GM12878 (cell line): Measurements from ENCODE around the gene IL1RAP. TPM values are rescaled to one million over a fixed set of nuclear protein-coding genes. Genes with fewer than 3 reads are reported as not detected.
A peak's percentile ranks its signal among the peaks of the same experiment; 100 is the strongest.

Experiments used
- ATAC-seq: fragments of 200-7000 bp; cut with Tn5 transposase; 3 replicates; pipeline ENCODE4 v1.9.1; 2020; ENCODE audit warnings: mild to moderate bottlenecking, moderate library complexity
- BruUV-seq: library from RNA; stranded (reverse); fragments of 400-500 nt; replicated peaks from 2 replicates; lab custom pipeline; 2021; lab: Mats Ljungman, UMichigan
- CTCF ChIA-PET: fragments of 300-600 bp; sonication (Branson Sonifier 250); formaldehyde crosslinking; extraction: SDS; loops from one replicate; lab custom pipeline; 2021; ENCODE audit warnings: inconsistent platforms; lab: Yijun Ruan, JAX
- POLR2A ChIA-PET: fragments of 350-600 bp; formaldehyde crosslinking; extraction: SDS; loops from one replicate; lab custom pipeline; 2021; ENCODE audit warnings: inconsistent platforms; lab: Charles Lee
- RAD21 ChIA-PET: fragments of 300-600 bp; sonication (Branson Sonifier 250); formaldehyde crosslinking; loops from one replicate; lab custom pipeline; 2023; ENCODE audit warnings: antibody characterized with exemption; ENCODE audit not compliant: unreplicated experiment; lab: Charles Lee
- SMC1A ChIA-PET: fragments of 300-600 bp; sonication (Branson Sonifier 250); formaldehyde crosslinking; loops from one replicate; lab custom pipeline; 2023; ENCODE audit not compliant: unreplicated experiment, uncharacterized antibody; lab: Charles Lee
- DNase-seq: peaks from one replicate; pipeline ENCODE4 v3.0.0-alpha.2; 2011; ENCODE audit warnings: low read depth, low spot score
- FAIRE-seq: peaks from 3 replicates; lab custom pipeline; 2011; peaks lifted over from hg19 to GRCh38; lab: Jason Lieb, UNC
- H2AFZ ChIP-seq: 2 replicates; pipeline ENCODE4 v1.6.0; 2011; ENCODE audit warnings: low read depth, low read length, control low read depth; ENCODE audit not compliant: control insufficient read depth
- H3K27ac ChIP-seq: 2 replicates; pipeline ENCODE4 v1.5.1; 2011; ENCODE audit warnings: control low read depth; ENCODE audit not compliant: control insufficient read depth, insufficient read depth
- H3K27me3 ChIP-seq, 2 experiments: replicated peaks in 1 of 2; 2 replicates each; pipeline versions ENCODE4 v1.6.0 to v1.6.1; 2011; ENCODE audit warnings: low read length in 1 of 2; ENCODE audit not compliant: control insufficient read depth in 2 of 2, insufficient read depth in 2 of 2
- H3K36me3 ChIP-seq, 2 experiments: 2 replicates each; pipeline ENCODE4 v1.5.1; 2011; ENCODE audit warnings: low read length in 1 of 2; ENCODE audit not compliant: control insufficient read depth in 2 of 2, insufficient read depth in 2 of 2
- H3K4me1 ChIP-seq: 2 replicates; pipeline ENCODE4 v1.6.1; 2011; ENCODE audit warnings: mild to moderate bottlenecking, low read length, moderate library complexity, mixed read lengths; ENCODE audit not compliant: control insufficient read depth, insufficient read depth
- H3K4me2 ChIP-seq: 2 replicates; pipeline ENCODE4 v1.6.0; 2011; ENCODE audit warnings: control low read depth; ENCODE audit not compliant: control insufficient read depth, insufficient read depth
- H3K4me3 ChIP-seq: fragments of 200-600 bp; sonication (generic); 2 replicates; pipeline ENCODE4 v1.5.1; 2016
- H3K79me2 ChIP-seq: 2 replicates; pipeline ENCODE4 v1.6.0; 2011; ENCODE audit warnings: low read length; ENCODE audit not compliant: control insufficient read depth, insufficient read depth
- H3K9ac ChIP-seq: 2 replicates; pipeline ENCODE4 v1.8.0; 2011; ENCODE audit warnings: low read length, control low read depth, mixed read lengths; ENCODE audit not compliant: control insufficient read depth, insufficient read depth
- H3K9me3 ChIP-seq: replicated peaks from 3 replicates; pipeline ENCODE4 v1.5.1; 2011; ENCODE audit warnings: mild to moderate bottlenecking, low read length; ENCODE audit not compliant: control insufficient read depth, insufficient read depth
- H4K20me1 ChIP-seq: 2 replicates; pipeline ENCODE4 v1.6.0; 2011; ENCODE audit not compliant: control insufficient read depth, insufficient read depth
- ATF7 ChIP-seq: fragments of 450-650 bp; IDR thresholded peaks from 2 replicates; pipeline ENCODE4 v1.6.1; 2016; ENCODE audit warnings: low read depth, mild to moderate bottlenecking
- EP300 ChIP-seq, 2 experiments: fragments of 150-350 bp in 1 of 2; IDR thresholded peaks; 2 replicates each; pipeline ENCODE4 v1.6.1; 2011 to 2012; ENCODE audit warnings: low read depth in 2 of 2, low read length in 2 of 2, borderline replicate concordance in 1 of 2, improper control_type of control experiment in 1 of 2, inconsistent platforms in 1 of 2; ENCODE audit not compliant: control insufficient read depth in 1 of 2
- HDGF ChIP-seq: fragments of 450-650 bp; IDR thresholded peaks from 2 replicates; pipeline ENCODE4 v1.6.1; 2016; ENCODE audit warnings: antibody characterized with exemption
- MTA2 ChIP-seq: fragments of 450-650 bp; IDR thresholded peaks from 2 replicates; pipeline ENCODE4 v1.6.1; 2016; ENCODE audit warnings: low read depth, mild to moderate bottlenecking, moderate library complexity
- MXI1 ChIP-seq: fragments of 150-350 bp; IDR thresholded peaks from 2 replicates; pipeline ENCODE4 v1.6.1; 2011; ENCODE audit warnings: low read depth, mild to moderate bottlenecking, inconsistent platforms, low read length, improper control_type of control experiment
- POLR2A ChIP-seq: IDR thresholded peaks from 2 replicates; pipeline ENCODE4 v1.6.1; 2011; ENCODE audit warnings: low read depth, mild to moderate bottlenecking, low read length
- RAD51 ChIP-seq: fragments of 450-650 bp; IDR thresholded peaks from 2 replicates; pipeline ENCODE4 v1.6.1; 2016; ENCODE audit warnings: moderate library complexity, mild to moderate bottlenecking, inconsistent platforms
- SMAD1 ChIP-seq: fragments of 450-650 bp; IDR thresholded peaks from 2 replicates; pipeline ENCODE4 v1.6.1; 2018; ENCODE audit warnings: mild to moderate bottlenecking, low read depth; ENCODE audit not compliant: partially characterized antibody
- SMC3 ChIP-seq: IDR thresholded peaks from 2 replicates; pipeline ENCODE4 v1.6.1; 2011; ENCODE audit warnings: low read length, improper control_type of control experiment, borderline replicate concordance
- WGBS: methylation state at CpG from one replicate; pipeline ENCODE4 v1.1.6; 2016; ENCODE audit warnings: low lambda C conversion rate; ENCODE audit not compliant: insufficient replicate concordance, insufficient coverage; ENCODE audit errors: missing lambda C conversion rate; 5-methylcytosine and 5-hydroxymethylcytosine counted together
- in situ Hi-C: fragments of 300-500 bp; cut with MboI; formaldehyde crosslinking; loops from 9 replicates; pipeline ENCODE4 v1.14.3; 2018; ENCODE audit warnings: mixed read lengths
- intact Hi-C: fragments of 100-400 bp; cut with micrococcal nuclease; formaldehyde crosslinking; loops from one replicate; pipeline ENCODE4 v1.14.2; 2022; ENCODE audit not compliant: unreplicated experiment
- polyA plus RNA-seq, 11 experiments: library from polyadenylated mRNA; depleted of rRNA in 4 of 11; unstranded in 6 of 11; stranded (reverse) in 5 of 11; fragments of >200 nt; fragmentation: Nextera tagmentation in 4 of 11; fragmentation: Illumina TruSeq in 1 of 11; extraction: Ambion mirVana in 4 of 11; extraction: Trizol in 1 of 11; gene quantifications; 1 replicate in 1 of 11; 2 replicates in 10 of 11; pipeline versions ENCODE4 v1.2.1 to v1.2.3, GENCODE V29; 2011 to 2016; ENCODE audit warnings: inconsistent platforms in 2 of 11, missing spikeins in 2 of 11, low read depth in 1 of 11
- total RNA-seq, 4 experiments: library from RNA; depleted of rRNA in 3 of 4; stranded (reverse); fragments of >200 nt in 3 of 4; fragmentation: Illumina TruSeq in 1 of 4; extraction: Trizol in 1 of 4; gene quantifications; 2 replicates each; pipeline versions ENCODE4 v1.2.1 to v1.2.3, GENCODE V29; 2013 to 2021
- TF ChIP-seq, protein P1 (sequence below): fragments of 450-650 bp; IDR thresholded peaks from 2 replicates; pipeline ENCODE4 v1.6.1; 2018; ENCODE audit warnings: borderline replicate concordance, mild to moderate bottlenecking; ENCODE audit not compliant: partially characterized antibody

The IL1RAP gene
- total and polyA plus RNA-seq, 10 of the 15 experiments (the other 5 are each of a cell fraction or from before 2014, with no cell fraction given): 0.17 to 1.0 (median 0.44) TPM; not detected in 1

DNA sequence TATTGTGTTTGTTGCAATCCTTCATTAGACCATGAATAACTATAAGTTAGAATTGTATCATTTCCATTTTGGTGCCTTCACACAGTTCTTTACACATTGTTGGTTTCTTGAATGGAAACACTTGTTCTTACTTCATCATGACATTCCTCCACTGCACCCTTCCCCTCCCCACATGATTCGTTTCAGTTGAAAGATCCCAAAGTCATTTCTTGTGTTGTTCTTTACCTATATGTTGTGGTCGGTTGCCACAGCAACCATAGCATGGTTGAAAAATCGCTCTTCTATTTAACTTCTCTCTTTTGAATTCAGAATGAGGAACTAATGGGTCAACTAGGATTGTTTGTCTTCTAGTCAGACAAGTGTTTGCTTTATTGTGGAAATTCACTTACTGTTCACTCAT, 103.3 kb downstream of the IL1RAP start (continued):
- TF ChIP-seq EP300 (IDR thresholded peaks at IDR 0.05; ENCODE audit: borderline replicate concordance in 1 of 2, control insufficient read depth in 1 of 2, low read depth in 2 of 2, low read length in 2 of 2): peak in 1 of 2 experiments; percentile 34; a peak in 1 of 4 replicates
- TF ChIP-seq, protein P1, sequence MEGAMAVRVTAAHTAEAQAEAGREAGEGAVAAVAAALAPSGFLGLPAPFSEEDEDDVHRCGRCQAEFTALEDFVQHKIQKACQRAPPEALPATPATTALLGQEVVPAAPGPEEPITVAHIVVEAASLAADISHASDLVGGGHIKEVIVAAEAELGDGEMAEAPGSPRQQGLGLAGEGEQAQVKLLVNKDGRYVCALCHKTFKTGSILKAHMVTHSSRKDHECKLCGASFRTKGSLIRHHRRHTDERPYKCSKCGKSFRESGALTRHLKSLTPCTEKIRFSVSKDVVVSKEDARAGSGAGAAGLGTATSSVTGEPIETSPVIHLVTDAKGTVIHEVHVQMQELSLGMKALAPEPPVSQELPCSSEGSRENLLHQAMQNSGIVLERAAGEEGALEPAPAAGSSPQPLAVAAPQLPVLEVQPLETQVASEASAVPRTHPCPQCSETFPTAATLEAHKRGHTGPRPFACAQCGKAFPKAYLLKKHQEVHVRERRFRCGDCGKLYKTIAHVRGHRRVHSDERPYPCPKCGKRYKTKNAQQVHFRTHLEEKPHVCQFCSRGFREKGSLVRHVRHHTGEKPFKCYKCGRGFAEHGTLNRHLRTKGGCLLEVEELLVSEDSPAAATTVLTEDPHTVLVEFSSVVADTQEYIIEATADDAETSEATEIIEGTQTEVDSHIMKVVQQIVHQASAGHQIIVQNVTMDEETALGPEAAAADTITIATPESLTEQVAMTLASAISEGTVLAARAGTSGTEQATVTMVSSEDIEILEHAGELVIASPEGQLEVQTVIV: no peak
- TF ChIP-seq HDGF: no peak
- peak; percentile 30; the same call in 1 of the 2 replicates for TF ChIP-seq ATF7
- no peak for TF ChIP-seq SMC3
- TF ChIP-seq RAD51: 0 out of 2 replicates have a peak, but pooled peaks have one; percentile 12
- no peak for TF ChIP-seq SMAD1
- peak; percentile 71 for TF ChIP-seq MXI1
- TF ChIP-seq MTA2: peak; percentile 28

DNA sequence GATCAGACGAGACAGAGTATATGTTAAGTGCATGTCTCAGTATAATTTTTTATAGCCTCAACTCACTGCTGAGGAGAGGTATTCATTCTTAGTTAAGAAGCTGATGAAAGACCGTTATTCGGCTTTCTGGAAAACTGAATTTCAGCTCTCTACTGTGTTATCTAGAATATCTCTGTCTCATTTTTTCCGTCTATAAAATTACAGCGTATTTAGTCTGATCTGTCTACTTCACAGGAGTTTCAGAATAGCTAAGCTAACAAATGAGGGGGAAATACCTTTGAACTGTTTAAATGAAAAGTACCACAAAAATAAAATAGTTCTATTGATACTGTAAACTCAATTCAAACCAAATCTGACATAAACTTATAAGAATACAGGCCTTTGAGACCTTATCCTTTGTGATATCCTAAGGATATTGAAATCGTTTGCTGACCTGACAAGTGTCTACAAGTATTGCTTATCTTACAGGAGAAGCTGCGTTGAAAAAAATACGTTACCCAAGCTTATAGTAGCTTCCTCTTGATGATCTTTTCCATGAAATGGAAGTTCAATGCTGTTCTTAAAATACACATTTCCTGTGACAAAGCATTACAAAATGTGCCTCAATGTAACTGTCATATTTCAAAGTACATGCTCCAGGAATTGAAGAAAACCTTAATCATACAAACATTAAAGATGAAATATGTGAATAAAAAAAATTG, 104.6 kb downstream of the IL1RAP start:
- ATAC-seq: peak; percentile 66
- ChIA-PET POLR2A (interaction anchor here (0.7 kb wide), 1 partner anchor 587 kb away, joined by 3 read pairs; no protein-coding TSS in a partner anchor), RAD21 (interaction anchor here (1.4 kb wide), 1 partner anchor 194 kb away, joined by 3 read pairs; no protein-coding TSS in a partner anchor), SMC1A (interaction anchor here (1.2 to 1.5 kb wide), 2 partner anchors 10 to 235 kb away, joined by 3 to 4 read pairs; no protein-coding TSS in a partner anchor), CTCF (interaction anchor here (1.2 to 1.9 kb wide), 3 partner anchors 10 to 656 kb away, joined by 3 to 4 read pairs (median 4); no protein-coding TSS in a partner anchor)
- in situ Hi-C loops (no loop called here), intact Hi-C loops (no loop called here)
- Histone ChIP-seq H2AFZ (no peak overlapping the region), H3K4me2 (no peak overlapping the region), H3K27me3 (no peaks in the 10 kb centered on the region), H3K79me2 (no peaks in the 10 kb centered on the region), H3K4me1 (no peaks in the 10 kb centered on the region), H3K9ac (no peak overlapping the region), H3K36me3 (no peaks in the 10 kb centered on the region), H3K27ac (no peak overlapping the region), H4K20me1 (no peaks in the 10 kb centered on the region), H3K9me3 (no peaks in the 10 kb centered on the region), H3K4me3 (no peak overlapping the region)
- TF ChIP-seq POLR2A (no peak), EP300 (IDR thresholded peaks at IDR 0.05; ENCODE audit: borderline replicate concordance in 1 of 2, control insufficient read depth in 1 of 2, low read depth in 2 of 2, low read length in 2 of 2) (0 out of 4 replicates have a peak, but pooled peaks have one; percentile 16 to 19)
- peak; percentile 54 for FAIRE-seq
- BruUV-seq: no TSS peak
- WGBS: 45% methylated on average over 8 of the region's 8 CpGs
- no peak for DNase-seq
